Medulla oblongata (tissue), 1 donor: ENCODE measurements around the gene BOD1L1.

ENCODE experiments used
- DNase-seq: peaks from one replicate; pipeline ENCODE4 v3.0.0-alpha.2; 2015; ENCODE audit errors: extremely low spot score

BOD1L1 gene

DNA sequence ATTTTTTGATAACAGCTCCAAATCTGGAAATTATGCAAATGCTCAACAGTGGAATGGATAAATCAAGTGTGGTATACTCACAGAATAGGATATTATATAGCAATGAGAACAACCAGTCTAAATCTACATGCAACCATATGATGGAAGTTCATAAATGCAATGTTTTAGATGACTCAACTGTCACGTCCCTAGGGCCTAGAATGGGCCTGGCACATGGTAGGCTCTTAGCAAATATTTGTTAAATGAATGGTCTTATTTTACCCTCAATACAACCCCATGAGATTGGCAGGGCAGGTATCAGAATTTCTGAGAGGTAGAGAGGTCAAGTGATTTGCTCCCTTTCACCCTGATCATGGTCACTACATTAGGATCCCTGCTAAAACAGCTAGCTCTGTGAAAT is 68.6 kb downstream of the BOD1L1 start:
- no peak for DNase-seq

DNA sequence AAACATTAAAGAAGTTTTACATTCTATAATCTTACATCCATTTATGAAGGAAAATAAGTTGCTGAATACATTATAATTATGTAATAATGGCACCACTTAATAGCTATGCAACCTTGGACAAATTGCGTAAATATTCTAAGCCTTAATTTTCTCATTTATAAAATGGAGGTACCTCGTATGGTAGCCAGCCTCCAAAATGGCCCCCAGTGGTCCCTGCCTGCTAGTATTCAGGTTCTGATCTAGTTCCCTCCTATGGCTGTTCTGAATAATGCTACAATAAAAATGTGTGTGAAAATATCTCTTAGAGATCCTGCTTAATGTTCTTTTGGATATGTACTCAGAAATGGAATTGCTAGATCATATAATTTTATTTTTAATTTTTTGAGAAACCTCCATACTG is 72.2 kb downstream of the BOD1L1 start:
- DNase-seq = no peak

DNA sequence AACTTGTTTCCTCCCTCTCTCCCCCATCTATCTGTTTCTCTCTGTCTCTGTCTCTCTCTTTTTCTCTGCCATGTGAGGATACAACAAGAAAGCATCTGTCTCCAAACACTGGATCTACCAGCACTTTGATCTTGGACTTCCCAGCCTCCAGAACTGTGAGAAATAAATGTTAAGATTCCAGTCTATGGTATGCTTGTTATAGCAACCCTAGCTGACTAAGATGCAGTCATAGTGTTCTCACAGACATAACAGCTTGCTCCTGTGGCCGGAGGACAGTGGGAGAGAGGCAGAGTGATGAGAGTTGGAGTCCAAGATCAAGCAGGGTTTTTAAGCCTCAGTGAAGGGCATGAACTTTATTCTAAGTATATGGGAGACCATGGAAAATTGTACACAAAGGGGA is 74.4 kb downstream of the BOD1L1 start:
- DNase-seq = no peak

DNA sequence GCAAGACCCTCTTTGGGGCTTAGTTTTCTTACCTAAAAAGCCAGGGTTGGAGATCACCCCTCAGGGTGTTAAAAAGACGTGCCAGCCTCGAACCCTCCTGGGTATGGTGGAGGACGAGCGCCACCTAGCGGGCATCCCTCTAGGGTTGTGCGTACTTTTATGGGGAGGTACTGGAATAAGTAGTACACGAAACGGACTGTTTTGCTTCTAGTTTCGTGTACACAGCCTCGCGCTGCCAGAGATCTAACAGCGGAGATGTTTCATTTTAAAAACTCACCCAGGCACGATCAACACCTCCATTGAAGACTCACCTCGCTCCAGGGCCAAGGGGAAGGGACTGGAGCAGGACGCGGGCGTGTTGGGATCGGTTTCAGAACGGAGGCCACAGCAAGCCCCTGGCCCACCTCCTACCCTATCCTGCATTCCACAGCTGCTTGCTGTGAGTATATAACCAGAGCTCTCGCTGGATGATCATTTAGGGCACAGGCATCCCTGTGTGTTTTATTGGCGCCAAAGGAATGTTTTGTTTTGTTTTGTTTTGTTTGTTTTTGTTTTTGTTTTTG is 78.5 kb downstream of the BOD1L1 start:
- DNase-seq = peak; percentile 80

DNA sequence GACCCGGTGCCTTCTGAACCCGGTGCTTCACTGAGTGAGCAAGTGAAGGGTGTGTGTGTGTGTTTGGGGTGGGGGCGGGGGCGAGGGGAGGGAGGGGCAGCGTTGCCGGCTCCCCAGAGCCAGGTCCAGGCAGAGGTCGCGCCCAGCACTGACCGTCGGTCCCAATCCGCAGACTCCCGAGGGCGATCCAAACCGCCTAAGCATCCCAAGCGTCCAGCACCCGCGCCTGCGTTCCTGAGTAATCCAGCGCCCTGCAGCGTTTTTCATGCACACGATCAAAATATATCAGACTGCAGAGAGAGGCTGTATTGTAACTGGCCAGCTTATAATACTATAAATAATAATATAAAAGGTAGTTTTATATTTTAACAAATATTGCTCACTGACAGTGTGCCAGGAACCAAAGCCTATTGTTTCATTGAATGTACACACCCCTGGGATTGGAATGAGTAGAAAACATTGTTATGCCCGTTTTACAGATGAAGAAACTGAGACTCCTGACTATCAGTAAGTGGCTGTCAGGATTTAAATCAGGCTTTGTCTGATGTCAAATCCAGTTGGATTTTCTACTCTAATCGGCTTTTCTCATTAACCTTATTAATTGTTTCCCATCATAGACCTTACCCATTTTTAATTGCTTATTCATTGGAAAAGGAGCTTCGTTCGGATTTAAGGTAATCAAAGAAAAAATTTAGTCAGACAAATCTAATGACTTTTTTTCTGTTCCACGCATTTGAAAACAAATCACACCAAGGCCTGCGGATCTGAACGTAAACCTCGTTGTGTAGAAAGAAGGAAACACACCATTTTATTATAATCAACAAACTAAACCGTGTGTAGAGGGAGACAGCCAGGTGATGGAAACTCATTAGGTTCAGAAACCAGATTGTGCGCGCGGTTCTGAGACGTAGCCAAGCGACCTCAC is 79.2 kb downstream of the BOD1L1 start:
- DNase-seq = no peak

DNA sequence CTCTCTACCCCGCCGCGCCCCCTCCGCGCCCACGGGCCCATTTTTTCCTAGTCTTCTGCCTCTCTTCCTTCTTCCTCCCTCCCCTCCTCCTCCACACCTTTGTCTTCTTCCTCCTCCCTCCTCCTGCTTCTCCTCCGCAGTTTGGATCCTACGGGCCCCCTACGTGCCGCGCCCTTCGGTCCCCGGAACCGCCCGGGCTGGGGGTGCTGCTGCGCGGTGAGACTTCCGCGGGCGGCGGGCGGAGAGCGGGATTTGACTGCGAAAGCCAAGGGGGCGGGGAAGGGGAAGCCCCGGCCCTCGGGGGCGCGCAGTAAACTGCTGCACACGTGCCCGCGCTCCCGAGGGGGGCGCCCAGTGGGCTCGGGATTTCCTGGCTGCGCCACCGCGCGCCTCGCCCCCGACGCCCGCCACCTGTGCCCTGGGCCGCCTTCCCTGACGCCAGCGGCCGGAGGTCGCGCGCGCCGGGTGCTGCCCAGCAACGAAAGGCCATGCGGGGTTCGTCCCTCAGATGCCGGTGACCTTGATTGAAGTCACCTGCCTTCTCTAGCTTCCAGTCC is 80.0 kb downstream of the BOD1L1 start:
- DNase-seq = no peak

DNA sequence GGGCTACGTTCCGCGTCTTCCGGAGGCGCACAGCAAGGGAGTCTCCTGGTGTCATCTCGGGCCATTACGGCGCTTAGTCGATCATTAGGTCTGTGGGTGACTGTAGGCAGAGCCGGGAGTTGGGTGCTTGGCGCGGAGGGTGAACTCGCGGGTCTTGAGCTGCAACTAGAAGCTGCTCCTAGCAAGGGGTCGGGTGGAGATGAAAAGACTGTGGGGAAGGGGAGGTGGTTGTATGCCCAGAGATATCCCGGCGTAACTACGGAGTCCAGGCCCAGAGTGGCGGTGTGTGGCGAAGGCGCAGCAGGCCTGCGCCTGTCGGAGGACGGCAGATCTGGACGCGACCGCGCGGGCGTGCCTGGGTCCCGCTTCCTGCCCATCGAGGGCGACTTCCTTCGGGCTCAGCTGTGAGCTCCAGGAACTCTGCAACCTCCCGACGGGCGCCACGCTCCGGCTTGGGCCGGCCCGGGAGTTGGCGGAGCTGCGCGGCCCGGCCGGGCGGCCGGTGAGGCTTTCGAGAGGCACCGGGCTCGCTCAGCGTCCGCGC is 80.5 kb downstream of the BOD1L1 start:
- no peak for DNase-seq

DNA sequence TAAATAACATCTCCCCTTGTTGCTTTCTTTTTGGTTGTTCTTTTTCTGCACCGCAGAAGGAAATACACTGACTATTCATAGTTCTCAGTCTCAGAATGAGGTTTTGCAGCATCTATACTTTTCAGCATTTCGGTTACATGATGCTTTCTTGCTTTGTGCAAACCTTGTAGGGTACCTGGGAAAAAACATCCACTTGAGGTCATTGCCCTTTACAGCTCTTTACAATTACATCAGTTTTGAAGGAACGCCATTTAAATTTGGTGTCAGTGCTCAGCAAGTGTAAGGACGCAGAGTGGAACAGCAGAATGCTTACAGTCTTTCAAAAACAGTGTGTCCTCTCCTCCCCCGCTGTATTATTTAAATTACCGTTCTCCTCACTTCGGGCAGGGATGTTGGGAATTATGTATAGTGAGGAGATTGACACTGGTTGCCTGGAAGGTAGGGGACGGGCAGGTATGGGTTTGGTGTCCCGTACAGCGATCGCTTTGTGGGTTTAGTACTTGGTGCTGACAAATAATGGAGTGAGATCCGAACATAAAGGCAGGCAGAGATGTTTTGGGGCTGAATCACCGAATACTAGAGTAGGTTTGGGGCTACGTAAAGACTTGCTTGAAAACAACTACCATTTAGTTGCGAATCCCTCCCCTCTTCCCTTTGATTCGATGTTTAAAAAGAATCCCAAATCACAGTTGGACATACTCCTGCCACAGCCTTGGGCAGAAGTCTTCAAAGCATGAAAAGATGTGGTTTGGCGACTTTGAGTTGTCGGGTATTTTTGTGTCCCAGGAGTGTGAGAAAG is 81.2 kb downstream of the BOD1L1 start:
- no peak for DNase-seq

DNA sequence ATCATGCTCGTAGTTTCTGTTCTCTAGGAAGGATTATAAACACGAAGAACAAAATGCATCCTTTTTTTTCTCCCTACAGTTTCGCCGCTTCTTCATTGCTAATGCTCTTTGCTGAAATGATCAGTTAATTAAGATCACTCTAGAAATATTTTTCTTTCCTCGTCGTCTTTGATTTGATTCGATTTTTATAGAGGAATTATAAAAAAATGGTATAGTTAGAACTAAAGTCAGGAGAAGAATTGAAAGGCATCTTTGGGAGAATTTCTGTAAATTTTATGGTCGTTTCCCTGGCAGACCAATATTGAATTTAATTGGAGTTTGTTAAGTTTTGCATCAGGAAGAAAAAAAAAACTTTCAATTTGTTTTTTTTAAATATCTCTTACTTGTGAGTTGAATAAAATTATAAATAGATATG is 82.1 kb downstream of the BOD1L1 start:
- no peak for DNase-seq

DNA sequence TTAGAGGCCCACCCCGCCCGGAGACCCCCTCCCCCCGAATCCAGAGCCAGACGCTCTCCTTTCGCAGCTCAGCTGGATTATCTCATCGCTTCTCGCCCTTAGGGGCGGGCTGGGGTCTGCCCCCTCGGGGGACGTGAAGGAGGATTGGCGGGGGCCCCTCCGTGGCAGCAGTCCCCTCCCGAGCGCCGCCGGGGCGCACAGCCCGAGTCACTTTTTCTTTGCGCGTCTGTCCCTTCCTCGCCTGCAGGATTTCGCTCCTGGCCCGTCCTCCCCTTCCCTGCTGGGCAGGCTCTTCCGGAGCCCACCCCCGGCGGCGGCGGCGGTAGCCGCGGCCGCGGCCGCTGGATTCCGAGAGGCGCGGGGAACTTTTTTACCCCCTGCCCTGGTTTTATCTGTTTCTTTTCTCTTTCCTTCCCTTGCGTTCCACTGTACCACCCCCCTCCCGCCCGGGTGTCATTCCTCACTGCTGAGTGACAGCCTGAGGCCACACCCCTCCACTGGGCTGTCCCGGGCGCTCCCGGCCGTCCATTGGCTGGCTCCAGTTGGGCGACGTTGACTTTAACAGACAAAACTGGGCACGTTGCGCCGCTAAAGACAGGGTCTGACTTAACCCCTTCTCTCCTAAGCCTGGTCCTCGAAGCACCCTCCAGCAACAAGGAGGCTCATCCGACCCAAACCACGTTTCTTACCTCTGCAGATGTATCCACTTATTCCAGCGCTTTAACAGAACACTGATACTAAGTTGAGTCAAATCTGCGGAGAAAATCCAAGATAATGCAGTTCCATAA is 82.7 kb downstream of the BOD1L1 start:
- DNase-seq = peak; percentile 21

DNA sequence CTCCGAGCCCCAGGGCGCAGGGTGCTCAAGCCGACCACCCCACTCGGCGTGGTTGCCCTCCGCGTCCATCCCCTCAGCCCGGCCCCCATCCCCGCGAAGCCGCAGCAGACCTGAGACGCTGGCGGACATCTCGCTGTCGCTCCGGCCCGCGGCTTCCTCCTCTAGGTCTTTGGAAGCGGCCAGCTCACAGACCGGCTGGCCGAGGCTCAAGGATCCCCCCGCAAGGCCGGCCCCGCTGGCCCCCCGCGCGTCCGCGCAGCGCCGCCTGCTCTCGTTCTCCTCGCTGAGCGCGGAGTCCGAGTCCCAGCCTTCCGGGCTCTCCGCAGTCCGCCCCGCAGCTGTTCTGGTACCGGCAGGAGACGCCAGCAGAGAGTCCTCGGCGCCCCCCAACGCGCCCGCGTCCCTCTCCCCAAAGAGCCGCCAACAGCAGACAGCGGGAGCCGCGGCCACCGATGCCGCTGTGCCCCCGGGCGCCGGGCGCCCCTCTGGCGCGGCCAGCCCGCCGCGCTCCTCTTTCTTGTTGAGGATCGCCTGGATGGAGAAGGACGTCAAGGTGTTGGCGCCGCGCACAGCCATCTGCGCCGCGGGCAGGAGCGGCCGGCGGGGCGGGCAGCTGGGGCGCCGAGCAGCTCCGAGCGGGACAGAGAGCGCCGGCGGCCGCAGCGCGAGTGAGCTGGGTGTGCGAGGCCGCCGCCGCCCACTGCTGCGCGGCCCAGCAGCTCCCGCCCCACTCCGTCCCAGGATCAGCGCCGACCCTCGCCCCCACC is 83.5 kb downstream of the BOD1L1 start, which contains the start of gene NKX3-2:
Gene NKX3-2, minus strand, starts transcription at position 670 of the 767 bp plus-strand sequence. Its CDS starts 94 bp downstream, at position 576.
- no peak for DNase-seq

DNA sequence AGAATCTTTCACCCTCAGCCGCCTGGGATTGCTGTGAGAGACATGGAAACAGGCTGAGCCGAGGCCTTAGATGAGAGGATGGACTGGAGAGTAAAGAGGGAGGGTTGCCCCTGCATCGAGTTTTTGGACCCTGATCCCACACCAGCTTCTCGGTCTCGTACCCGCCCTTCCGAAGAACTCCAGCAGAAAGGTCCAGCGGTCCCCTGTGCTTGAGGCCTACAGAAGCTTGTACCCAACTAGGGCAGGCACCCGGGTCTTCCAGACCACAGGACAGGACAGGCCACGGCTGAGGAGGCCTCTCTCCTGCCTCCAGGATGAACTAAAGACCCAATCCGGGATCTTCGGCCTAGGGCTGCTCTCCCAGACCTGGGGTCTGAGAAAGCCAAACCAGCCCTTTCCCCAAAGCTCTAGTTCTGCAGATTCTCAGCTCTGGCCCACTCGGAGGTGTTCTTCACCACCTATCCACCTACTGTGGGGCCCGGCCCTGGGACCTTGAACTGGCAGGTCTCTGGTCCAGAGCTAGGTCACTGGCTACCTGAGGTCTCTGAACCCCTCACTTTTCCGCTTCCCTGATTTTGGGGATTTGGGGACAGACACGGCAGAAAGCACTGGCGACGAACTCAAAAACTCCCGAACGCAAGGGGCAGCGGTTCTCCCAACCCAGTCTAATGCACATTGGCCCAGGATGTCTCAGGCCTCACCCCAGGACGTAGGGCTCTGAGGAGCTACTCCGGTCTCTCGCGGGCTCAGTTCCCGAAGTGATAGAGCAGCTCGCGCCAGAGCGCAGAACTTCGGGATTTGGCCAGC is 84.3 kb downstream of the BOD1L1 start:
- no peak for DNase-seq

DNA sequence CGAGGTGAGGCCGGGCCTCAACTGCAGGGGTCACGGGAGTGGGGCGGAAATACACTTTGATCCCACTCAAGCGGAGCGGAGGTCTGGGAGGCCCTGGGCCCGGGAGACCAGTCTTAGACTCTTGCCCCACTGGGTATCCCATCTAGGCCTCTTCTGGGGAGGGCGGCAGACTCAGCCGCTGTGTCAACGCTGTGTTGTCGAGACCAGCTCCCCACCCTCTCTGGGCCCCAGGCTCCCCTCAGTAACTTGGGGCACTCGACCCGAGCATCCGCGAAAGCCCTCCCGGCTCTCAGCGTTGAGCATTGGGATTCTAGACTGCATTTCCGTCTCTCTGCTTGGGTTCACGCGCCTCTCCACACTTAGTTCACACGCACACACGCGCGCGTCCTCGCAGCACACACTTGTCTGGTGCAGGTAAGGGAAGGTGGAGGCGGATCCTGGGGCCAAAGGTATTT is 84.9 kb downstream of the BOD1L1 start:
- no peak for DNase-seq

DNA sequence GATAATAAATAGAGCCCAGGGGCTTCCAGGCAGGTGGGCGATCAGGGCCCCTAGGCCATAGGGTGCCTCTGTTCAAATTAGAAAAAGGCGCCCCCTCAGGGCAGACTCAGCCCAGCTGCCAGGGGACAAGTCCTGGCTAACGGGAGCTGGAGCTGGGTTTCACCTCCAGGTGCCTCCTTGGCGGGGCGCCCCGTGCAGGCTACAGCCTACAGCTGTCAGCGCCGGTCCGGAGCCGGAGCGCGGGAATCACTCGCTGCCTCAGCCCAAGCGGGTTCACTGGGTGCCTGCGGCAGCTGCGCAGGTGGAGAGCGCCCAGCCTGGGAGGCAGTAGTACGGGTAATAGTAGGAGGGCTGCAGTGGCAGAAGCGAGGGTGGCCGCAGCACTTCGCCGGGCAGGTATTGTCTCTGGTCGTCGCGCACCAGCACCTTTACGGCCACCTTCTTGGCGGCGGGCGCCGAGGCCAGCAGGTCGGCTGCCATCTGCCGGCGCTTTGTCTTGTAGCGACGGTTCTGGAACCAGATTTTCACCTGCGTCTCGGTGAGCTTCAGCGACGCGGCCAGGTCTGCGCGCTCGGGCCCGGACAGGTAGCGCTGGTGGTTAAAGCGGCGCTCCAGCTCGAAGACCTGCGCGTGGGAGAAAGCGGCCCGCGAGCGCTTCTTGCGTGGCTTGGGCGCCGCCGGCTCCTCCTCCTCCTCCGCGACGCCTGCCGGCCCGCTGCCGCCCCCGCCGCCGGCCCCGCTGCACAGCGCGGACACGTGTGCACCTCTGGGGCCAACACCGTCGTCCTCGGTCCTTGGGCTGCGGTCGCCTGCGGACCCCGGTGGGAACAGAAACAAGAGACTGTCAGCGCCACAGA is 85.6 kb downstream of the BOD1L1 start:
- DNase-seq = no peak

DNA sequence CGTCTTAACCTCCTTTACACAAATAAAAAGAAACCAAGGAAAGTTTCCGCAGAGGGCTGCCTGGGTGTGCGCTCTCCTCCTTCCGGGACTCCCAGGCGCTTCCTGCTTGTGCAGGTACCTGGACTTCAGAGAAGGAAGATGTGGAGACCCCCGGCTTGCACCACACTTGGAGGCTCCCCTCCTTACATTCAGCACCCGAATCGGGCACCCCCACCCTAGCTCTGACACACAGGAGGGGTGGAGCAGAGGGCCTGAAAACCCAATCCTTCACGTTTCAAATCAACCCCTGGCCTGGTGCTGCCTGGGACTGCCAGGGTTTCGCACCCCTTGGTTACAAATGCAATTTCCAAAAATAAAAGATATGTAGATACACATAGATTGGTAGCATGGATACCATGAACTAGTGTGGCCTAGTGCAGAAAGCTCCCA is 86.3 kb downstream of the BOD1L1 start:
- DNase-seq = no peak

DNA sequence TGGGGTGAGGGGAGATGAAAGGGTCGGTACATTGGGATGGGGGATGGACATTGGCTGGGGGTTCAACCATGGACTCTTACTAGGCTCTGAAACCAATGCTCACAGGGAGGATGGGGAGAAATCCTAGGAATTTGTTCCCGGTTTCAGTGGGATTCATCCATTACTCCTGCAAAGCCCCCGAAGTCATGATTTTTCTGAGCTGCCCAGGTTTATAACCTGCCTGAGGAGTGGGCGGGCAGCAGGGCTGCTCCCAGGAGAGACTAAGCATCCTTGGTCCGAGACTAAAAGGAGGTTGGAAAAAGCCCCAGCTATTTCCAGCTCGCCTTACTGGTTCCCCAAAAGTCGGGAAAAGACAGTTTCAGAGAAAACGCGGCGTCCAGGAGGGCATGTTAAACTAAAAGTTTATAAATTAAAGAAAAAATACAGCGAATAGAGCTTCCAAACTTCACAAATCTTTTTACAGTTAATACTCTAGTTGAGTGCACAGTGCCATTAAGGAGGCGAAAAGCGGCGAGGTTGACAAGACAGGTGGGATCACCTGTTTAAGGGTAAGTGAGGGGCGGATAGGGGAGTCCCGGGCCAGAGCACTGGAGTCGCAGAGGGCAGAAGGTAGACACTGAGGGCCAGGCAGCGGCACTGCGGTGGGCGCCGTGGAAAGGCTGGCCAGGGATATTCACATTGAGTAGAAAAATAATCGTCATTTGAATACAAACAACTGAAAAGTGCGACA is 86.9 kb downstream of the BOD1L1 start:
- no peak for DNase-seq

DNA sequence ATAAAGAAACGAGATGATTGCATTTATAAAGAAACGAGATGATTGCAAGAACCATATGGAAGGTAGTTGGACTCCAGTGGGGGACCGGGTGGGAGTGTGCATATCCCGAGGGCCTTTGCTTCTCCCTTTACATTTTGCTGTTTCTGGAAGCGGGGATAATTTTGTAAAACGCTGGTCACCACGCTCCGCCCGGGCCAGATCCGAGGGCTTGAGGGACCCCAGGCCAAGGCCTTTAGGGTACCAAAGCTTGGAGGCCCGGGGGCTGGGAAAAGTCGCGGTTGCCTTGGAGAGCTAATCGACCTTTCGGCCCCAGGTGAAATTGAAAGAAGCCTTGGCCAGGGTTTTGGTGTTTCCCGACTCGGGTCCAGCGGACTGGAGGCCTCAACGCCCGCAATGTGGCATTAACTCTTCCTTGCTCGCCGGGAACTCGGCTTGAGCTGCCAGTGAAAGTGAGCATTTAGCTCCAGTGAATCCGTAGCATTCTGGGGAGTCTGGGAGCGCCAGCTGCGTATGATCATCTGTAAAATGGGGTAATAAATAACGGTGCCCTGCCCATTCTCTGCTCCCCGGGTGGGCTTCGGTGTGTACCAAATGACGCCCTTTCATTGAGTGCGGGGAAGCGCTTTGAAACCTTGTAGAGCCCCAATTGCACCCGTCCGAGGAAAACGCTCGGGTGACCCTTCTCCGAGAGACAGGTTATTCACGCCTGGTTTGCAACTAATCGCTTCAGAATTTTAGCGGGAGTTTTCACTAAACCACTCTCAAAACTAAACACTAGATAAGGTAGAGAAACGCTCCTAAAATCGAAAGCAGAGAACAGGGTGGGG is 87.7 kb downstream of the BOD1L1 start:
- no peak for DNase-seq
